CD4-positive, alpha-beta memory T cell (primary cell): ENCODE results near the gene CD53. TPM values are rescaled to one million over a fixed set of nuclear protein-coding genes. Genes with fewer than 3 reads are reported as not detected.
"Not testable (repeated sequence)": the region's sequence is repeated elsewhere in the genome, so short reads cannot be mapped to it uniquely, and the experiment has no call there.

Experiments
- CTCF ChIA-PET: fragments of 350-600 bp; sonication (Branson Sonifier 250); formaldehyde crosslinking; loops from one replicate; lab custom pipeline; 2021; ENCODE audit warnings: inconsistent platforms; ENCODE audit not compliant: partially characterized antibody; lab: Charles Lee
- POLR2A ChIA-PET: fragments of 350-600 bp; sonication (Branson Sonifier 250); formaldehyde crosslinking; loops from one replicate; lab custom pipeline; 2021; ENCODE audit not compliant: partially characterized antibody; lab: Charles Lee
- DNase-seq, 5 donors: peaks; one replicate each; pipeline versions ENCODE4 v3.0.0 to v3.0.0-alpha.2; 2020 to 2022; ENCODE audit warnings: mixed read lengths in 1 of 5
- H3K27ac ChIP-seq: one replicate; pipeline ENCODE4 v1.7.0; 2013; ENCODE audit warnings: low read depth, low read length
- H3K27me3 ChIP-seq: 2 replicates; pipeline ENCODE4 v1.7.0; 2013; ENCODE audit warnings: mild to moderate bottlenecking, low read length, moderate library complexity; ENCODE audit not compliant: insufficient read depth
- H3K36me3 ChIP-seq: 2 replicates; pipeline ENCODE4 v1.7.0; 2013; ENCODE audit warnings: mild to moderate bottlenecking, low read length, moderate library complexity; ENCODE audit not compliant: insufficient read depth
- H3K4me1 ChIP-seq: 2 replicates; pipeline ENCODE4 v1.7.0; 2013; ENCODE audit warnings: mild to moderate bottlenecking, low read length, moderate library complexity; ENCODE audit not compliant: insufficient read depth
- H3K4me3 ChIP-seq, 2 donors: one replicate each; pipeline ENCODE4 v1.7.0; 2013; ENCODE audit warnings: low read length in 2 of 2, mild to moderate bottlenecking in 1 of 2
- H3K9me3 ChIP-seq, 2 donors: one replicate each; pipeline ENCODE4 v1.7.0; 2013; ENCODE audit warnings: low read length in 2 of 2, control low read depth in 1 of 2; ENCODE audit not compliant: control insufficient read depth in 1 of 2
- H3K27ac Mint-ChIP-seq, 7 donors: one replicate each; pipeline ENCODE4 v1.8.0; 2020 to 2021; ENCODE audit warnings: mixed read lengths in 7 of 7, mild to moderate bottlenecking in 6 of 7, inconsistent platforms in 3 of 7, moderate library complexity in 3 of 7
- H3K27me3 Mint-ChIP-seq, 2 donors: one replicate each; pipeline ENCODE4 v1.8.0; 2020 to 2021; ENCODE audit warnings: mixed read lengths in 2 of 2
- H3K36me3 Mint-ChIP-seq, 2 donors: one replicate each; pipeline ENCODE4 v1.8.0; 2020 to 2021; ENCODE audit warnings: mixed read lengths in 2 of 2, inconsistent platforms in 1 of 2, mild to moderate bottlenecking in 1 of 2
- H3K4me1 Mint-ChIP-seq, 4 donors: one replicate each; pipeline ENCODE4 v1.8.0; 2020 to 2021; ENCODE audit warnings: mixed read lengths in 4 of 4, mild to moderate bottlenecking in 1 of 4
- H3K4me3 Mint-ChIP-seq, 8 donors: one replicate each; pipeline ENCODE4 v1.8.0; 2020 to 2021; ENCODE audit warnings: mixed read lengths in 8 of 8, mild to moderate bottlenecking in 7 of 8, moderate library complexity in 6 of 8, inconsistent platforms in 3 of 8
- H3K9me3 Mint-ChIP-seq, 8 donors: one replicate each; pipeline ENCODE4 v1.8.0; 2020 to 2021; ENCODE audit warnings: mixed read lengths in 8 of 8, mild to moderate bottlenecking in 5 of 8, inconsistent platforms in 3 of 8, moderate library complexity in 1 of 8
- intact Hi-C: fragments of 100-400 bp; cut with micrococcal nuclease; formaldehyde crosslinking; loops from one replicate; pipeline ENCODE4 v1.15.1; 2023
- polyA plus RNA-seq, 2 donors: library from polyadenylated mRNA; unstranded; fragments of 300-500 nt; fragmentation: Illumina TruSeq; gene quantifications; one replicate each; pipeline ENCODE4 v1.2.3, GENCODE V29; 2021
- total RNA-seq, 2 experiments: library from RNA; stranded (reverse); gene quantifications; one replicate each; pipeline ENCODE4 v1.2.3, GENCODE V29; 2021

Gene CD53
- total and polyA plus RNA-seq, 4 experiments from 2014 or later: 337 to 1,003 (median 663) TPM

GRCh38 chr1:110918016-110918415 lies 45.1 kb downstream of the CD53 start:
- no peak overlapping the region for H3K27ac ChIP-seq
- intact Hi-C loops: loop anchor here (5.0 kb wide), 1 partner anchor 36 kb away; no protein-coding TSS in a partner anchor
- no peaks in the 10 kb centered on the region for H3K36me3 ChIP-seq
- Mint-ChIP-seq H3K27me3 (peaks cover 0 to 1% of the 10 kb centered on the region in 2 donors), H3K4me3 (no peak overlapping the region), H3K9me3 (peaks cover 3 to 39% (median 29%) of the 10 kb centered on the region in 8 donors), H3K36me3 (peaks cover 12 to 24% of the 10 kb centered on the region in 2 donors), H3K4me1 (peaks cover 8 to 15% (median 11%) of the 10 kb centered on the region in 4 donors), H3K27ac (no peak overlapping the region)
- no peak for DNase-seq
- no peaks in the 10 kb centered on the region for H3K27me3 ChIP-seq
- H3K4me1 ChIP-seq: peaks cover 15% of the 10 kb centered on the region
- H3K9me3 ChIP-seq: peaks cover 0 to 2% of the 10 kb centered on the region in 2 donors
- H3K4me3 ChIP-seq: no peak overlapping the region
- CTCF ChIA-PET: no interaction called here
- POLR2A ChIA-PET: interaction anchor here (0.9 to 1.6 kb wide), 2 partner anchors 13 to 43 kb away, joined by 4 to 8 read pairs; no protein-coding TSS in a partner anchor

GRCh38 chr1:110921953-110922352 lies 49.0 kb downstream of the CD53 start:
- H3K9me3 Mint-ChIP-seq: peaks cover 5 to 26% (median 12%) of the 10 kb centered on the region in 8 donors
- intact Hi-C loops: no loop called here
- DNase-seq: no peak
- H3K27ac Mint-ChIP-seq: no peak overlapping the region
- no peak overlapping the region for H3K4me3 Mint-ChIP-seq
- ChIA-PET CTCF (no interaction called here), POLR2A (no interaction called here)
- H3K4me1 Mint-ChIP-seq: peaks cover 3 to 5% (median 3%) of the 10 kb centered on the region in 4 donors
- no peaks in the 10 kb centered on the region for H3K27me3 ChIP-seq
- no peaks in the 10 kb centered on the region for H3K36me3 ChIP-seq
- H3K27me3 Mint-ChIP-seq: peaks cover 0 to 1% of the 10 kb centered on the region in 2 donors
- no peaks in the 10 kb centered on the region for H3K9me3 ChIP-seq
- H3K4me3 ChIP-seq: no peak overlapping the region
- H3K36me3 Mint-ChIP-seq: peaks cover 11 to 29% of the 10 kb centered on the region in 2 donors
- H3K27ac ChIP-seq: no peak overlapping the region
- H3K4me1 ChIP-seq: peaks cover 6% of the 10 kb centered on the region

DNA sequence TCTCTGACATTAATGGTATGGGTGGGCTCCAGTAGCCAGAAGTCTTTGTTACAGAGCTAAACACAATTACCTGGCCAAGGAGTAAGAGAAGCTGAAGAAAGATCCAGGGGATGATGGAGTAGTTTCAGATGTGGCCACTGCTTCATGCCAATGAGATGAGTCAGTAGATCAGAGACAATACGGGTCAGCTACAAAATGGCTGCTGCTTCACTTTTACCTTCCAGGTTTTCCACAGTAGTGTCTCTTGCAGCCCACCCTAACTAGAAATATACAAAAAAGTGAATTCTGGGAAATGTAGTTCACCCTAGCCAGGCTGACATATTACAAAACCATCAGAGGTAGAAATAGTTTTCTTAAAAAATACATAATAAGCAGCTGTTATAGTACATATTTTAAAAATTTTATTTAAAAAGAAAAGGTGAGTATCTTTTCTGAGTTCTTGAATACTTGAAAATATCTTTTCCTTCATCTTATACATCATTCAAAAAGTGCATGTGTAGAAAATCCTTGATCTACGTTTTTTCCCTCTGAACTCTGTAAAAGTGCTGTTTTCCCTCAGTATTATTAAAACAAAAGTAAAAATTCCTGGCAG lies 54.6 kb downstream of the CD53 start:
- CTCF ChIA-PET: no interaction called here
- H3K36me3 Mint-ChIP-seq: peaks cover 14 to 15% of the 10 kb centered on the region in 2 donors

DNA sequence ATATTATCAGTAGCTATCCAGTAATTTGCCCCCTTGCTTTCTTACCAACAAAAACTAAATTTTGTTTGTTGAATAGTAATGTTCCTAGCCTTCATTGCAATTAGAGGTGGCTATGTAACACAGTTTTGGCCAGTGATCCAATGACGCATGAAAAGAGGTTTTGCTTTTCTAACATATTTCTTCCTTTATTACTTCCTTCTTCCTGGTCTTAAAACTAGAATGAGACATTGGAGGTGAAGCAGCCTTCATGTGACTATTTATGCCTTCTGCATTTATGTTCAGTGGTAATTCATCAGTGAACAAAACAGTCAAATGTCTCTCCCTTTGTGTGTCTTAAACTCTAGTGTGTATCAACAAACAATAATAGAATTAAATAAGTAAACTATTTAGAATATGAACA lies 55.2 kb downstream of the CD53 start:
- Histone ChIP-seq H3K36me3 (no peaks in the 10 kb centered on the region), H3K4me1 (no peaks in the 10 kb centered on the region), H3K27me3 (no peaks in the 10 kb centered on the region), H3K9me3 (no peaks in the 10 kb centered on the region), H3K4me3 (no peak overlapping the region), H3K27ac (no peak overlapping the region)
- no peaks in the 10 kb centered on the region for H3K4me1 Mint-ChIP-seq
- no peak for DNase-seq
- POLR2A ChIA-PET: interaction anchor here (1.1 kb wide), 1 partner anchor 11 kb away, joined by 3 read pairs; no protein-coding TSS in a partner anchor
- CTCF ChIA-PET: interaction anchor here (1.2 kb wide), 1 partner anchor 99 kb away, joined by 3 read pairs; no protein-coding TSS in a partner anchor
- H3K36me3 Mint-ChIP-seq: peaks cover 14 to 16% of the 10 kb centered on the region in 2 donors
- H3K27me3 Mint-ChIP-seq: no peaks in the 10 kb centered on the region
- intact Hi-C loops: no loop called here
- no peak overlapping the region for H3K4me3 Mint-ChIP-seq
- no peak overlapping the region for H3K27ac Mint-ChIP-seq
- H3K9me3 Mint-ChIP-seq: peaks cover 7 to 43% (median 22%) of the 10 kb centered on the region in 8 donors

More for the DNA sequence above, 54.6 kb downstream of the CD53 start:
- Histone ChIP-seq H3K36me3 (no peaks in the 10 kb centered on the region), H3K9me3 (no peaks in the 10 kb centered on the region), H3K27me3 (no peaks in the 10 kb centered on the region), H3K27ac (no peak overlapping the region), H3K4me1 (no peaks in the 10 kb centered on the region), H3K4me3 (no peak overlapping the region)
- POLR2A ChIA-PET: interaction anchor here (1.1 kb wide), 1 partner anchor 10 kb away, joined by 3 read pairs; no protein-coding TSS in a partner anchor
- Mint-ChIP-seq H3K9me3 (peaks cover 7 to 45% (median 23%) of the 10 kb centered on the region in 8 donors), H3K27me3 (no peaks in the 10 kb centered on the region), H3K4me1 (no peaks in the 10 kb centered on the region), H3K4me3 (no peak overlapping the region), H3K27ac (no peak overlapping the region)
- intact Hi-C loops: no loop called here
- no peak for DNase-seq

- no peaks in the 10 kb centered on the region for H3K9me3 ChIP-seq
- no peaks in the 10 kb centered on the region for H3K27me3 ChIP-seq
- peaks cover 14 to 19% of the 10 kb centered on the region in 2 donors for H3K36me3 Mint-ChIP-seq
- DNase-seq: no peak
- H3K27ac Mint-ChIP-seq: no peak overlapping the region
- no peaks in the 10 kb centered on the region for H3K36me3 ChIP-seq
- H3K4me1 Mint-ChIP-seq: no peaks in the 10 kb centered on the region
- CTCF ChIA-PET: interaction anchor here (1.2 kb wide), 1 partner anchor 100 kb away, joined by 3 read pairs; no protein-coding TSS in a partner anchor
- intact Hi-C loops: no loop called here
- H3K4me1 ChIP-seq: no peaks in the 10 kb centered on the region
- no peak overlapping the region for H3K27ac ChIP-seq
- H3K4me3 ChIP-seq: no peak overlapping the region
- no peaks in the 10 kb centered on the region for H3K27me3 Mint-ChIP-seq
- peaks cover 7 to 43% (median 23%) of the 10 kb centered on the region in 8 donors for H3K9me3 Mint-ChIP-seq
- no peak overlapping the region for H3K4me3 Mint-ChIP-seq
- POLR2A ChIA-PET: no interaction called here
These were observed 56.0 kb downstream of the CD53 start for GRCh38 chr1:110928904-110929303.

- H3K36me3 ChIP-seq, POLR2A ChIA-PET, H3K27me3 ChIP-seq, intact Hi-C loops, H3K4me3 ChIP-seq, CTCF ChIA-PET, H3K9me3 ChIP-seq, DNase-seq, H3K4me1 Mint-ChIP-seq, H3K27ac Mint-ChIP-seq, H3K27ac ChIP-seq, H3K4me1 ChIP-seq, H3K4me3 Mint-ChIP-seq, H3K27me3 Mint-ChIP-seq: not testable (repeated sequence)
- Mint-ChIP-seq H3K36me3 (peaks cover 20 to 21% of the 10 kb centered on the region in 2 donors), H3K9me3 (peaks cover 5 to 53% (median 35%) of the 10 kb centered on the region in 8 donors)
These were observed 58.1 kb downstream of the CD53 start for GRCh38 chr1:110931097-110931496.

DNA sequence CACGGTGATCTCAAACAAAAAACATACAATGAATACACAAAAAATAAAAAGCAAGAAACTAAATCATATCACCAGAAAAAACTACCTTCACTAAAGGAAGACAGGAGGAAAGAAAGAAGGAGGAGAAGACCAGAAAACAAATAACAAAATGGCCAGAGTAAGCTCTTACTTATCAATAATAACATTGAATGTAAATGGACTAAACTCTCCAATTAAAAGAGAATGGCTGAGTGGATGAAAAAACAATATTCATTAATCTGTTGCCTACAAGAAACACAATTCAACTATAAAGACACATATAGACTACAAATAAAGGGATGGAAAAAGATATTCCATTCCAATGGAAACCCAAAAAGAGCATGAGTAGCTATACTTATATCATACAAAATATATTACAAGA lies 63.6 kb downstream of the CD53 start:
- no peak overlapping the region for H3K4me3 ChIP-seq
- no peak overlapping the region for H3K27ac ChIP-seq
- H3K36me3 ChIP-seq: no peaks in the 10 kb centered on the region
- DNase-seq: no peak
- no peaks in the 10 kb centered on the region for H3K9me3 ChIP-seq
- ChIA-PET POLR2A (no interaction called here), CTCF (interaction anchor here (1.4 kb wide), 1 partner anchor 11 kb away, joined by 3 read pairs; no protein-coding TSS in a partner anchor)
- H3K27me3 ChIP-seq: no peaks in the 10 kb centered on the region
- peaks cover 0 to 2% of the 10 kb centered on the region in 2 donors for H3K27me3 Mint-ChIP-seq
- peaks cover 9 to 29% of the 10 kb centered on the region in 2 donors for H3K36me3 Mint-ChIP-seq
- H3K9me3 Mint-ChIP-seq: peaks cover 0 to 62% (median 46%) of the 10 kb centered on the region in 8 donors
- intact Hi-C loops: no loop called here
- H3K4me1 ChIP-seq: no peaks in the 10 kb centered on the region
- H3K4me3 Mint-ChIP-seq: no peak overlapping the region
- no peaks in the 10 kb centered on the region for H3K4me1 Mint-ChIP-seq
- peak overlapping the region in 1 of 7 donors; percentile 45 for H3K27ac Mint-ChIP-seq
